GM21619 (cell line): ENCODE results near the gene MYL2.

Experiments
- ATAC-seq: cut with Tn5 transposase; IDR thresholded peaks from one replicate; pipeline ENCODE4 v1.9.1; 2021; ENCODE audit not compliant: unreplicated experiment

The MYL2 gene

GRCh38 chr12:110930348-110931314 lies 10.3 kb upstream of the MYL2 start:
- ATAC-seq: no peak

GRCh38 chr12:110929818-110930217 lies 9.4 kb upstream of the MYL2 start:
- no peak for ATAC-seq

- no peak for ATAC-seq
Measured at GRCh38 chr12:110928700-110929099, 8.3 kb upstream of the MYL2 start.

- ATAC-seq: no peak
Measured at GRCh38 chr12:110927546-110927945, 7.2 kb upstream of the MYL2 start.

- ATAC-seq: no peak
Measured at GRCh38 chr12:110923692-110924334, 3.4 kb upstream of the MYL2 start.

- ATAC-seq: no peak
Measured at GRCh38 chr12:110923192-110923591, 2.8 kb upstream of the MYL2 start.

GRCh38 chr12:110922652-110923051 lies 2.3 kb upstream of the MYL2 start:
- ATAC-seq: no peak

GRCh38 chr12:110921262-110921661 lies 883 bp upstream of the MYL2 start:
- ATAC-seq: no peak

- no peak for ATAC-seq
Measured at GRCh38 chr12:110919720-110920119, 659 bp downstream of the MYL2 start.

- no peak for ATAC-seq
Measured at GRCh38 chr12:110917961-110918360, 2.4 kb downstream of the MYL2 start.

- no peak for ATAC-seq
Measured at GRCh38 chr12:110917467-110917866, 2.9 kb downstream of the MYL2 start.

- ATAC-seq: no peak
Measured at GRCh38 chr12:110916295-110916875, 4.0 kb downstream of the MYL2 start.

- peak; percentile 97 for ATAC-seq
Measured at GRCh38 chr12:110913119-110914056, 7.0 kb downstream of the MYL2 start.

- ATAC-seq: no peak
Measured at GRCh38 chr12:110912263-110912662, 8.1 kb downstream of the MYL2 start.

- ATAC-seq: no peak
Measured at GRCh38 chr12:110908377-110909152, 11.8 kb downstream of the MYL2 start.

GRCh38 chr12:110907583-110907982 lies 12.8 kb downstream of the MYL2 start:
- no peak for ATAC-seq

GRCh38 chr12:110906985-110907384 lies 13.4 kb downstream of the MYL2 start:
- no peak for ATAC-seq

- ATAC-seq: no peak
Measured at GRCh38 chr12:110906516-110906915, 13.9 kb downstream of the MYL2 start.

GRCh38 chr12:110906083-110906482 lies 14.3 kb downstream of the MYL2 start:
- no peak for ATAC-seq

GRCh38 chr12:110903511-110903910 lies 16.9 kb downstream of the MYL2 start:
- no peak for ATAC-seq
